Measurements from ENCODE around the gene CEP152. TPM values are rescaled to one million over a fixed set of nuclear protein-coding genes. Genes with fewer than 3 reads are reported as not detected.

Gene CEP152
- total RNA-seq, 6 experiments from 2014 or later: 0.93 to 40.3 (median 2.0) TPM

- H3K27ac ChIP-seq: no peak overlapping the region
- no peaks in the 10 kb centered on the region for H3K9me3 ChIP-seq
- DNase-seq (no peak), ATAC-seq (no peak)
- WGBS (ENCODE audit: insufficient coverage, low coverage, low lambda C conversion rate, missing lambda C conversion rate): 64% methylated on average over 2 of the region's 3 CpGs
- TF ChIP-seq POLR2A (IDR thresholded peaks at IDR 0.05) (no peak), CTCF (IDR thresholded peaks at IDR 0.05) (peak in 1 of 4 donors; percentile 16)
- no peaks in the 10 kb centered on the region for H3K36me3 ChIP-seq
- no peaks in the 10 kb centered on the region for H3K4me1 ChIP-seq
- H3K27me3 ChIP-seq: no peaks in the 10 kb centered on the region
- intact Hi-C loops (cut with DNase I): no loop called here
- no peak overlapping the region for H3K4me3 ChIP-seq
Observed at GRCh38 chr15:48696627-48697312, 114.1 kb downstream of the CEP152 start.

GRCh38 chr15:48695827-48696573 lies 114.9 kb downstream of the CEP152 start:
- H3K4me1 ChIP-seq: no peaks in the 10 kb centered on the region
- 82% methylated on average over 6 of the region's 6 CpGs for WGBS (ENCODE audit: insufficient coverage, low coverage, low lambda C conversion rate, missing lambda C conversion rate)
- ATAC-seq: no peak
- no peak overlapping the region for H3K4me3 ChIP-seq
- intact Hi-C loops (cut with DNase I): no loop called here
- H3K27ac ChIP-seq: no peak overlapping the region
- TF ChIP-seq CTCF (IDR thresholded peaks at IDR 0.05) (no peak), POLR2A (IDR thresholded peaks at IDR 0.05) (no peak)
- H3K27me3 ChIP-seq: no peaks in the 10 kb centered on the region
- no peak for DNase-seq
- no peaks in the 10 kb centered on the region for H3K36me3 ChIP-seq
- no peaks in the 10 kb centered on the region for H3K9me3 ChIP-seq

GRCh38 chr15:48695088-48695826 lies 115.6 kb downstream of the CEP152 start:
- intact Hi-C loops (cut with DNase I): no loop called here
- Histone ChIP-seq H3K27me3 (no peaks in the 10 kb centered on the region), H3K4me1 (no peaks in the 10 kb centered on the region), H3K36me3 (no peaks in the 10 kb centered on the region), H3K4me3 (no peak overlapping the region), H3K9me3 (no peaks in the 10 kb centered on the region), H3K27ac (no peak overlapping the region)
- DNase-seq: no peak
- TF ChIP-seq POLR2A (IDR thresholded peaks at IDR 0.05) (no peak), CTCF (IDR thresholded peaks at IDR 0.05) (no peak)
- no peak for ATAC-seq

GRCh38 chr15:48693484-48693883 lies 117.4 kb downstream of the CEP152 start:
- H3K27ac ChIP-seq: no peak overlapping the region
- H3K36me3 ChIP-seq: no peaks in the 10 kb centered on the region
- DNase-seq: no peak
- H3K4me3 ChIP-seq: no peak overlapping the region
- intact Hi-C loops (cut with DNase I): no loop called here
- ATAC-seq: no peak
- H3K9me3 ChIP-seq: no peaks in the 10 kb centered on the region
- H3K4me1 ChIP-seq: no peaks in the 10 kb centered on the region
- TF ChIP-seq CTCF (IDR thresholded peaks at IDR 0.05) (no peak), POLR2A (IDR thresholded peaks at IDR 0.05) (no peak)
- no peaks in the 10 kb centered on the region for H3K27me3 ChIP-seq

Measured in right lobe of liver (tissue), 6 donors.